Endometrial microvascular endothelial cells (primary cell): ENCODE results near the gene KRT23. TPM values are rescaled to one million over a fixed set of nuclear protein-coding genes. Genes with fewer than 3 reads are reported as not detected.

ENCODE experiments used
- in situ Hi-C: cut with HindIII; loops from 2 replicates; pipeline ENCODE4 v1.10.0; 2017; ENCODE audit warnings: low sequenced_read_pairs, low pct_unique_long_range_greater_than_20kb; ENCODE audit errors: inconsistent ontology term
- total RNA-seq: library from RNA; depleted of rRNA; stranded (reverse); fragments of >200 nt; gene quantifications from one replicate; pipeline ENCODE4 v1.2.3, GENCODE V29; 2015; ENCODE audit errors: inconsistent ontology term

The KRT23 gene
- total RNA-seq, 1 donor from 2014 or later: not detected

DNA sequence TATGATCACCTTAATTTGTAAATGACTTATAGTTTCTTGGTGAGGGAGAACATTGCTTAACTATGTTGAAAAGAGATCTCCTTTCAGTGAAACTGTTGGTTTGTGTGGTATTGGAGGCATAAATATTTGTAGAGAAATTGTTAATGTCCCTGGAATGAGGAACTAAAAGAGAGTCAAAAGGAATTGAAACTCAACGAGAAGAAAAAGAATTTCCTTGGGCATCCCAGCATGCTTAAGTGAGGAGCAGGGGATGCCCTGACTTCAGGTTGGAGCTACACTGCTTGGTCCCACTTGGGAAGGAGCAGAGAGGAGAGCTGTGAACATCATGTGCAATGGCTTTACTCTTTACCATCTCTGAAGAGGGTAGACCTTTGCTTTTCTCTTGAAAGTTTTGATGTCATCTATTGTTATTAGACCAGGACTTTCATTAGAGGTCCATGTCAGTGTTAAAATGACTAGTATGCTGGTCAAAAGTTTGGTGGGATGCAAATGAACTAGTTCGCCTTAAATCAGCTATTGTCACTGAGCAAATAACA, 21.7 kb downstream of the KRT23 start:
- in situ Hi-C loops: no loop called here

DNA sequence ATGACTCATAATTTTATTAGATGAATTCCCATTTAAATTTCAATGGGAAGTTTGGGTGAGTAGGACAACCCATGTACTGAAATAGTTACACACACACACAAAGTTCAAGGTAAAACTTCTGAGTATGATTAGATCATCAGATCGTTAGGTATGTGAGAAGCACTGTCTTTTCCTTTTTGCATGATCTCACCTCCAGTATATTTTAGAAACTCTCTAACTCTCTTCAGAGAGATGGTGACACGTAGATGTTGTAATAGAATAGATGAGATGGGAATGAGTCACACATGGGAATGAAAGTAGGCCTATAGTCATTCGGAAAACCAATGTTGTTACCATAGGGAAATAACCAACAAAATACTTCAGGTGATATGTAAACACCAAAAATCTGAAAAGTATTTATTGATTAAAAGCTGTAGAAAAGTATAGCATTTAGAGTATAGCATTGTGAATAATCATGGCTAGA, 22.2 kb downstream of the KRT23 start:
- in situ Hi-C loops: no loop called here

DNA sequence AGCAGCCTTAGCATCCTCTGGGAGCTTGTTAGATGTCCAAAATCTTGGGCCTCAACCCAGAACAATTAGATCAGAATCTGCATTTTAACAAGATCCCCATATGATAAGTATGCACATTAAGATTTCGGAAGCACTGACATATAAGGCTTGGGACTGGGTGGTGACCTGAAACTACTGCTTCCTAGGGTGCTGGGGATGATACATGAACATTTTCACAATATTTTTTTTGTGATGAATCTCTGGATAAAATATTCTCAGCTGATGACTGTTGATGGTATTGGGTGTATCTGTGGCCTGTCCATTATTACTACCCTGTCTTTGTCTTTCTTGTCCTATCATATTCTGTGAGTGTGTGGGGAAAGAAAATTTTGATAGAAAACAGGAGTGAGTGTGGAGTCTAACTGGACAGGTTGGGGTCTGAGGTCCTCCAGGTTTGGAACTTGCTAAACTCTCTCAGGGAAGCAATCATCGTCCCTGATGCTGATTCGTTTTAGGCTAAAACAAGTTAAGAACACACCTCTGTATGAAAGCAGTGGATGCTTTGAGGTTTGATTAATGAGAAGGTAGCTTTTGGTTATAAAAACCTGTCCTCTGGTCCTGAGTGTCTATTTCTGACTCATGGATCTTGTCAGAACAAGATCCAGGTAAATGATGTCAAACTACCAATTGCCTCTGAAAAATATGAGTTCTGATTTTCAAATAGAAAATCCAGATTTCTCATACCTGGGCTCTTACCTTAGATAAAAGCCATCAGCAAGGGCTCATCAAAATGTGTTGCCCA, 23.2 kb downstream of the KRT23 start:
- in situ Hi-C loops: no loop called here

DNA sequence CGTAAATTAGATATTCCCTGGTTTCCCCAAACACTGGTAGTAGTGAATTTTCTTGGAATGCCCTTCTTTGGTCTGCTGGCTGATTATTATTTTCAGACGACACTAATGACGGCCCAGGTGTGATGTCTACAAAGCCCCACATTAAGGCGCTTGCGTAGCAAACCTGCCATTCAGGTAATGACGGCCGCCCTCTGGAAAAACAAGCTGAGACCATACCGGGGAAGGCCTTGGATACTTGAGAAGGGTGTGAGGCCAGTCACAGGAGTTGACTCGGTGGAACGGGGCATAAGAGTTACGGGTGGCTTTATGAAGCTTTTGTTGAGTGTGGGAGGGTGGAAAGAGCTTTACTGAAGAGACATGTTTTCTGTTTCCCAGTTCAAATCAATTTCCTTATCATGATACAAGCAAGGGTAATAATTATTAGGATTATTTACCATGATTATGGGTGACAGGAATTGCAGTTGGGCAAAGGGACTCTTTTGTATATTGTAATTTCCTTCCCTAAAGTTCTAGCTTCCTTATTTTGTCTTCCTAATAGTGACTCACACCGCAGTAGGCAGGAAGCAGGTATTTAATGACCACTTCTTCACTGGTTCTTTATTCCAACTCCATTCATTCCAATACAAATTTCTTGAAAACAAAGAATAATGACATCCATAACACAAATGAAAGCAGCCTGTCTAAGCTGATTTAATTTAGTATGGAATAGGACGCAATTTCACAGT, 24.8 kb downstream of the KRT23 start:
- in situ Hi-C loops: no loop called here

DNA sequence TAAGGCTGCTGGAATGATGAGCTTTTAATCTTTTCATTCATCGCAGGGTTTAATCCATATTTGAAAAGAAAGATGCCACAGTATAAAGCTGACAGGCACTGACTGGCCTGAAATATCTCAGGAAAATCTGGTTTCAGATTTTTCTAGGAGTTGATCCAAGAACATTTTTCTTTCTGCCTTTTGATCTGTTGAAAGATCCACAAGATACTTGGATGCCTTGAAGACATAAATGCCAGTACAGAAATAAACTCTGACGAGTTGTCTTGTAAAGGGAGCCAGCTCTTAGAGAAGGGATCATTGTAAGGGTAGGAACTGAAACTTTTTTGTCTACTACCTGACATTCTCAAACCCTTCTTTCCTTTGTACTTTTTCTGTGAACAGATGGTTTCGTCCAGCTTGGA, 27.0 kb downstream of the KRT23 start:
- in situ Hi-C loops: no loop called here

DNA sequence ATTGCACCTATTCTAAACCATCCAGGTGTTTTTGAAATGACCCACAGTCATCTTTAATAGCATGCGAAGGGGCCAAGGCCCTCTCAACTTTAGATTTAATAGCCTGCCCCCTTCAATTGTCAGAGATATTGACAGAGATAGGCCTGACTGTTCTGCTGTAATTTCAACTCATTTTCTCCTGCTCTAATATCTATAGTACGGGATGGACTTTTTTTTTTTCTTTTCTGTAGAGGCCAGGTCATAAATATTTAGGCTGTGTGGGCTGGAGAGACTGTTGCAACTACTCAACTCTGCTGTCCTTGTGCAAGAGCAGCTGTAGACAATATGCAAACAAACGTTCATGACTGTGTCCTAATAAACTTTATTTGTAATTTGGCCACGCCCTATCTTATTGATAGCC, 27.7 kb downstream of the KRT23 start:
- in situ Hi-C loops: no loop called here

DNA sequence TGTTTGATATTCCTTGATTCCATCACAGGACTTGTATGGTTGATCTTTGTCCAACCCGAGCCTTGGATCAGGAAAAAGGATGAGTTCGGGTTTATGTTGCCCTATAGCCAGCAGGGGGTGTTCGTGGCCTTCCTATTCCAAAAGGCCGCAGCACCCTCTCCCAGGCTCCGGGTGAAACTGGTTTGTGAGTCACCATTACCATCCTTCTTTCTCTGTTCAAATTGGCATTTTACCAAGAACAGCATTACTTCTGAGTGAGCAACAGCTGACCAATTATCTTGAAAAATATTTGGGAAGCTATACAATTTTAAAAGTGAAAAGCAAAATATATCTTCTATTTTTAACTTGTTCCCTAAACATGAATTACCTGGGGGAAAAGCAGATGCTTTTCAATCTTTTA, 28.1 kb downstream of the KRT23 start:
- in situ Hi-C loops: no loop called here

DNA sequence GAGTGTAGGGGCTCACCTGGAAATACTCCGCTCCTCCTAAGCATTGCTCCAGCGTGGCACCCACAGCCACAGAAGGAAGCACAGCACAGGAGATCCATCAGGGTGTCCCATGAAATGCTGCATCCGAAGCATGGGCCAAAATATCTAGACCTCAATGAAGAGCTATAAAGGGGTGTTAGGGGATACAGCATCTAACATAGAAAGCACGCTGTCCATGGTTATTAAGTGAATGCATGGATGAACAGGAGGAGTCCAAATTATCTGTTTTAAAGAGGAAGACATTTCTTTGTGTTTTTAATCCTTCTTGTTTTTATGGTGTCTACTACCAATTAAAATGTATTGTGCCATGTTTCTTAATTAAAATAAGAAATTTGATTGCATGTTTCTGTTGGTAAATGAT, 30.8 kb downstream of the KRT23 start:
- in situ Hi-C loops: no loop called here

DNA sequence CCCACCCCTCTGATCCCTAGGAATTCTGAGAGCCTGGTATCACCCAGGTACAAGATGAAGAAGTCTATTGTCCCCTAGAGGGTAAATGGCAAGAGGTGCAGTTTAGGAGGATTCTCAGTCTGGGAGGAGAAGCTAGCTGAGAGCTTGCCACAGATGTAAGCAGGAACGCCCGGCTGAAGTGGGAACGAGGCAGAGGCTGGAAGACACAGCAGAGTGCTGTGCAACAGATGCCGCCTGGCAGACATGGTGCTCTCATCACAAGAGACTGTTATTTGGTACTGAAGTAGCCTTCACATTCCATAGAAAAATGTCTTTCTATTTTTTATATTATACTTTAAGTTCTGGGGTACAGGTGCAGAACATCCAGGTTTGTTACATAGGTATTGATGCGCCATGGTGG, 32.1 kb downstream of the KRT23 start:
- in situ Hi-C loops: no loop called here

DNA sequence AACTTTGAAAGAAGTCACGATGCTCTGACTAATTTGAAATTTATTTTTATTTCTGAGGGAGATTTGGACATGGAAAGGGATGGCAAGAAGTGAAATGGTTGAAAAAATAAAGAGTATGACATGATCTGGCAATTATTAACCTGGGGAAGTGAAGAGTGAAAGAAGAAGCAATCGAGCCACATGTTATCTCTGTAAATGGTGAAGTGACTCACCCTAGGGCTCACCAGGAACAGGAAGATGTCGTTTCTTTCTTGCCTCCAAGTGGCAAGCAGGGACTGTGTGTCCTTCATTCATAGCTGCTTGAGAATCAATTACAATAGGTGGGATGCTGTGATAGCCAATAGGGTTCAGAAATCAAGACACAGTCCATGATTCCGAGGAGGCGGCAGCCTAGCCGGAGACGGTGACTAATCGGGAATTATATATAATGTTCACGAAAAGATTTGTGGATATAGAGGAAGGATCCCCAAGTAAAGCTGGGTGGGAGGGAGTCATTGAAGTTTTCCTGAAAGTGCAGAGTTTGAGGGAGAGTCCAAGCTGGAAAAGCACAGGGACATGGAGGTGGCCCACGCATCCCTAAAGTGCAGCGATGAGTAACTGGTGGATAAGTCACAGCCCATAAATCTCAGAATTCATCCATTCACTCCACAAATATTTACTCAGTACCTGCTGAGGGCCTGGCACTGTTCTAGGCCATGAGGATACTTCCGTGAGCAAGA, 34.2 kb downstream of the KRT23 start:
- in situ Hi-C loops: no loop called here

DNA sequence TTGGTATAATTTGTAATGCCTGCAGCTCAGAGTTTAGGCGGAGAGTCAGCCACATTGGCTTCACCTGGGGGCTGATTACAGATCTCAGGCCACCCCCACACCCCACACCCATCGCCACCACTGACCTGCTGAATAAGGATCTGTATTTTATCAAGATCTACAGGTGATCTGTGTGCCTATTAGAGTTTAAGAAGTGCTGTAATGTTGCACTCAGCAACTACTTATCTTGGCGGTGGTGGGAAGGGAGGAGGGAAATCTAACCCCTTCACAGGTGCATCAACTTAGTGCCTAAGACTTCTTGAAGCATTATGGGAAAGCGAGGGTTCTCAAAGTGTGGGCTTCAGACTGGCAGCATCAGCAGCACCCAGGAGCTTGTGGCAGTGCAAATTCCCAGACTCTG, 34.9 kb downstream of the KRT23 start:
- in situ Hi-C loops: no loop called here

DNA sequence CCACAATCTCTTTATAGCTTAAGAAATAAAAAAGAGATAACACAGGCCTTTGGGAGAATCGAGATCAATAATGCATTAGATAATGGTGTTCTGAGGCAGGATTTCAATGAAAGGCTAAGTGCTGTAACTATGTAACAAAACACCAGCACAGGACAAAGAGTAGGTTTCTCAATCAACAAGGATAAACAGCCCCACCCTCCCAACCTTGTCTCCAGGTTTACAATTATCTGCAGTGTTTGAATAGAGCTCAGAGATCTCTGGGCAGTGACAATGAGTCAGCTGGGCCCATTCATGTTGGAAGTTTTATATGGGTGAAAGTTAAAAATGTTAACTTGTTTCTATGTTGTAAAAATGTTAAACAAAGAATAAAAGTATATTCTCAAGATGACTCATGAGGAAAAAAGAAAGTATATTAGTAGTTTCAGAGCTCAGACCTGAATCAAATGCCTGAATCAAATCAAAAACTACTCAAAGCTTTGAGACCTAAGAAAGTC, 35.4 kb downstream of the KRT23 start:
- in situ Hi-C loops: no loop called here

DNA sequence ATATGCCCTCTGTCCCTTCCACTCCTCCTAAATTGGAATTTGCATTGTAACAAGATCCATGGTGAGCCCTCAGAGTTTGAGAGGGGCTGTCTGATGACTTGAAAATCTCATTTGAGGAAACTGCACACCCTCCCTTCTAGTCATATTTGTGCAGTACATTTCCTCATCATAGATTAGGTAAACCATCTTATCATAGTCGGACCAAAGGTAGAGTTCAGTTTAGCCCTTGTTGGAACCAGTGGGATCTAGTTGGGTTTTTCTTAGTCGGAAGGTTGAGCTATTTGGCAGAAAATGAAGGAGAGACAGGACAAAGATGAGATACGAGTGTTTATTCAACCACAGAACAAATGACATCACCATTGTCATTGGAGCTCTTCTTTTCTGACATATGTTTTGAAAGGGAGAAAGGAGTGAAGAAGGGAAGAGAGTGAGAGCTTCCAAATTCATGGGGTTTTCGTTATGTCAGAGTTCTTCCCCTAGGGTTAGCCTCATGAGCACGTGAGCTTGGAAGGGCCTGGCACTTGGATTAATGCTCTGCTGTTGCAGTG, 36.6 kb downstream of the KRT23 start:
- in situ Hi-C loops: no loop called here

DNA sequence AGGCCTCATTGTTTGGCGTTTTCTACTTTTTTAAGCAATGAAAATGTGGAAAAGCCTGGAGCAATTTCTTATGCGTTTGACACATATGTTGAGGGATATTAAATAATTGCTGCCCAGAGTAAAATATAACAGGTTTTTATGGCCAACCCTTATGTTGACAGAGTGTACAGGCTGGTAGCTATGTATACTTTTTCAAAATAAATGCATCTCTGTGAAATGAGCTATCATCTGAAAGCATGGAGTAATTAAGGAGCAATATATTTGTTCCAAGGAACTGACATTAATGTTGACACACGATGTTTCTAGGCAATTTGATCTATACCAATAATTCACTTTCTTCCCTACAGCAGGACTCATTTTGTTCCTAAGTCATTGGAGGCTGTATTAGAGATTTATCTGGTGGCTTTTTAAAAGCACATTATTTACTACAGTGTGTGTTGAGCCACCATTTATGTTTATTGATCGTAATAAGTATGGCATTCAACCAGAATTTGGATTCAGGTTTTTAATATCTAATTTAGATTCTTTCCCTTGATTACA, 40.5 kb downstream of the KRT23 start:
- in situ Hi-C loops: no loop called here

DNA sequence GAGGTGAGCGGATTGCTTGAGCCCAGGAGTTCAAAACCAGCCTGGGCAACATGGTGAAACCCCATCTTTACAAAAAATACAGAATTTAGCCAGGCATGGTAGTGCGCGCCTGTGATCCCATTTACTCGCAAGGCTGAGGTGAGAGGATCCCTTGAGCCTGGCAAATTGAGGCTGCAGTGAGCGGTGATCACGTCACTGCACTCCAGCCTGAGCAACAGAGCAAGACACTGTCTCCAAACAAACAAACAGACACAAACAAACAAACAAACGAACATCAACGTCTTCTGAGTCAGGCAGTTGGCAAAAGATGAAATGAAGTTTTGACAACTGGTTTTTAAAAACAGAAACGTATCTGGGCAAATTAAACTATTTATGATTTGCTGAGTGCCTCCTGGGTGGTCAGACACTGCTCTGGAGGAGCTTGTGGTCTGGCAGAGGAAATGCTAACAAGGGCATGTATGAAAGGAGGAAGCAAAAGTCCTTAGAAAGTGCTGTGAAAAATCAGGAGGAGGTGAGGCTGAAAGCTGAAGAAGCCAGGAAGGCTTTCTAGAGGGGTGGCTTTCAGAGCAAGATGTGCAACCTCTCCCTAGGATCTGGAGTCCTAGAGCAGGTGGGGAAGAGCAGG, 42.2 kb downstream of the KRT23 start:
- in situ Hi-C loops: no loop called here

DNA sequence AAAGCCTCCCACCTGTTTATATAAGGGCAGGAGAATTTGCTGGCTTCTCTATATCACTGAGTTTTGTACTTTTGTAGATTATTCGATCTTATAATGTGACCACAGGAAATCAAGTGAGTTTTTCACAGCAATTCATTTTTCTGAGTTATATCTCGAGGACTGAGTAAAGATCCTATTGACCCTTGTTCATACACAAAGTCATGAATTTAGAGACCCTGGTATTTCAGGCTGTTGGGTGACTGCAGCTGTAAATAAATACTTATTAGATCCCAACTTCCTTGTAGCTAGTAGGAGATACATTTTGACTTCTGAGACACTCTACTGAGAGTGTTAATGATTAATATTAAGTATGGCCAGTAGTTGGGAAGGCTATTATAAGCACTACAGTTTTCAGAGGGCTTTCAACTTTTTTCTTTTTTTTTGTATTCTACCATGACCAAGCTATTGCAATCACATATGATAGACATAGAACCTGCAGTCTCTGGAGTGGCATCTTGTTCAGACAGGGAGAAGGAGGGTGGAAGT, 49.2 kb downstream of the KRT23 start:
- in situ Hi-C loops: no loop called here

DNA sequence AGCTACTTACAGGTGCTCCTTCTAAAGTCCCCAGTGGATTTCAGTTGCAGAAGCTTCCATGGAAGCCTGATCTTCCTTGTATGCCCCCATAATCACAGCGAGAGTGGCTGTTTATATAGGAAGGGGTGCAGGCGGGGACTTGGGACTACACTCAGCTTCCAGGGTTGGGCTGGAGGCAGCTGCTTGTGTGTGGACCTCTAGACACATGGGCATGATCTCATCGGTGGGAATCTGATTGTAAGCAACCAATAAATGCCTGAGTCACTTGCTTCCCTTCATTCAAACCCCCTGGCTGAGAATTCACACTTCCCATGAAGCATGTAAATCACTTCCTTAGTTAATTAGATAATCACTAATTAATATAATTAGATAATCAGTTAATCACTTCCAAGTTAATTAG, 51.4 kb downstream of the KRT23 start:
- in situ Hi-C loops: no loop called here
